GM21576 (cell line): Measurements from ENCODE around the gene NFASC.

Source experiments
- ATAC-seq: cut with Tn5 transposase; IDR thresholded peaks from one replicate; pipeline ENCODE4 v1.9.1; 2021; ENCODE audit warnings: mild to moderate bottlenecking, moderate library complexity; ENCODE audit not compliant: unreplicated experiment

The NFASC gene

GRCh38 chr1:205058853-205059252 lies 188.2 kb downstream of the NFASC start:
- no peak for ATAC-seq

GRCh38 chr1:205059660-205060059 lies 189.0 kb downstream of the NFASC start:
- ATAC-seq, result no peak

- ATAC-seq, result no peak
These were observed 190.1 kb downstream of the NFASC start for GRCh38 chr1:205060746-205061145.

GRCh38 chr1:205061227-205061626 lies 190.6 kb downstream of the NFASC start:
- ATAC-seq, result no peak

GRCh38 chr1:205061665-205062069 lies 191.0 kb downstream of the NFASC start:
- ATAC-seq, result no peak

GRCh38 chr1:205062319-205062718 lies 191.7 kb downstream of the NFASC start:
- ATAC-seq, result no peak

GRCh38 chr1:205062895-205063294 lies 192.2 kb downstream of the NFASC start:
- no peak for ATAC-seq

GRCh38 chr1:205064301-205064700 lies 193.6 kb downstream of the NFASC start:
- ATAC-seq, result no peak

- no peak for ATAC-seq
These were observed 194.2 kb downstream of the NFASC start for GRCh38 chr1:205064741-205065316.

GRCh38 chr1:205065666-205066065 lies 195.0 kb downstream of the NFASC start:
- no peak for ATAC-seq

- ATAC-seq, result no peak
These were observed 195.6 kb downstream of the NFASC start for GRCh38 chr1:205066141-205066818.

GRCh38 chr1:205067031-205067430 lies 196.4 kb downstream of the NFASC start:
- ATAC-seq, result no peak

GRCh38 chr1:205068001-205068400 lies 197.3 kb downstream of the NFASC start:
- no peak for ATAC-seq

GRCh38 chr1:205068457-205069040 lies 197.9 kb downstream of the NFASC start:
- ATAC-seq, result no peak

GRCh38 chr1:205069371-205070125 lies 198.9 kb downstream of the NFASC start:
- ATAC-seq, result no peak

GRCh38 chr1:205071028-205071409 lies 200.4 kb downstream of the NFASC start:
- no peak for ATAC-seq

- no peak for ATAC-seq
These were observed 201.1 kb downstream of the NFASC start for GRCh38 chr1:205071801-205072200.

GRCh38 chr1:205072286-205072685 lies 201.6 kb downstream of the NFASC start:
- ATAC-seq, result no peak
